GM12878 (cell line): Measurements from ENCODE around the gene ATXN2. TPM values are rescaled to one million over a fixed set of nuclear protein-coding genes. Genes with fewer than 3 reads are reported as not detected.
A peak's percentile ranks its signal among the peaks of the same experiment; 100 is the strongest.

ENCODE experiments used
- ATAC-seq: fragments of 200-7000 bp; cut with Tn5 transposase; 3 replicates; pipeline ENCODE4 v1.9.1; 2020; ENCODE audit warnings: mild to moderate bottlenecking, moderate library complexity
- BruUV-seq: library from RNA; stranded (reverse); fragments of 400-500 nt; replicated peaks from 2 replicates; lab custom pipeline; 2021; lab: Mats Ljungman, UMichigan
- CTCF ChIA-PET: fragments of 300-600 bp; sonication (Branson Sonifier 250); formaldehyde crosslinking; extraction: SDS; loops from one replicate; lab custom pipeline; 2021; ENCODE audit warnings: inconsistent platforms; lab: Yijun Ruan, JAX
- POLR2A ChIA-PET: fragments of 350-600 bp; formaldehyde crosslinking; extraction: SDS; loops from one replicate; lab custom pipeline; 2021; ENCODE audit warnings: inconsistent platforms; lab: Charles Lee
- RAD21 ChIA-PET: fragments of 300-600 bp; sonication (Branson Sonifier 250); formaldehyde crosslinking; loops from one replicate; lab custom pipeline; 2023; ENCODE audit warnings: antibody characterized with exemption; ENCODE audit not compliant: unreplicated experiment; lab: Charles Lee
- SMC1A ChIA-PET: fragments of 300-600 bp; sonication (Branson Sonifier 250); formaldehyde crosslinking; loops from one replicate; lab custom pipeline; 2023; ENCODE audit not compliant: unreplicated experiment, uncharacterized antibody; lab: Charles Lee
- DNase-seq: peaks from one replicate; pipeline ENCODE4 v3.0.0-alpha.2; 2011; ENCODE audit warnings: low read depth, low spot score
- FAIRE-seq: peaks from 3 replicates; lab custom pipeline; 2011; peaks lifted over from hg19 to GRCh38; lab: Jason Lieb, UNC
- H2AFZ ChIP-seq: 2 replicates; pipeline ENCODE4 v1.6.0; 2011; ENCODE audit warnings: low read depth, low read length, control low read depth; ENCODE audit not compliant: control insufficient read depth
- H3K27ac ChIP-seq: 2 replicates; pipeline ENCODE4 v1.5.1; 2011; ENCODE audit warnings: control low read depth; ENCODE audit not compliant: control insufficient read depth, insufficient read depth
- H3K27me3 ChIP-seq, 2 experiments: replicated peaks in 1 of 2; 2 replicates each; pipeline versions ENCODE4 v1.6.0 to v1.6.1; 2011; ENCODE audit warnings: low read length in 1 of 2; ENCODE audit not compliant: control insufficient read depth in 2 of 2, insufficient read depth in 2 of 2
- H3K36me3 ChIP-seq, 2 experiments: 2 replicates each; pipeline ENCODE4 v1.5.1; 2011; ENCODE audit warnings: low read length in 1 of 2; ENCODE audit not compliant: control insufficient read depth in 2 of 2, insufficient read depth in 2 of 2
- H3K4me1 ChIP-seq: 2 replicates; pipeline ENCODE4 v1.6.1; 2011; ENCODE audit warnings: mild to moderate bottlenecking, low read length, moderate library complexity, mixed read lengths; ENCODE audit not compliant: control insufficient read depth, insufficient read depth
- H3K4me2 ChIP-seq: 2 replicates; pipeline ENCODE4 v1.6.0; 2011; ENCODE audit warnings: control low read depth; ENCODE audit not compliant: control insufficient read depth, insufficient read depth
- H3K4me3 ChIP-seq: fragments of 200-600 bp; sonication (generic); 2 replicates; pipeline ENCODE4 v1.5.1; 2016
- H3K79me2 ChIP-seq: 2 replicates; pipeline ENCODE4 v1.6.0; 2011; ENCODE audit warnings: low read length; ENCODE audit not compliant: control insufficient read depth, insufficient read depth
- H3K9ac ChIP-seq: 2 replicates; pipeline ENCODE4 v1.8.0; 2011; ENCODE audit warnings: low read length, control low read depth, mixed read lengths; ENCODE audit not compliant: control insufficient read depth, insufficient read depth
- H3K9me3 ChIP-seq: replicated peaks from 3 replicates; pipeline ENCODE4 v1.5.1; 2011; ENCODE audit warnings: mild to moderate bottlenecking, low read length; ENCODE audit not compliant: control insufficient read depth, insufficient read depth
- H4K20me1 ChIP-seq: 2 replicates; pipeline ENCODE4 v1.6.0; 2011; ENCODE audit not compliant: control insufficient read depth, insufficient read depth
- ASH2L ChIP-seq: fragments of 300-600, 200-600 bp; sonication (generic); IDR thresholded peaks from 2 replicates; pipeline ENCODE4 v1.6.1; 2017; ENCODE audit warnings: low read depth, mild to moderate bottlenecking, borderline replicate concordance
- CBFB ChIP-seq: IDR thresholded peaks from 2 replicates; pipeline ENCODE4 v1.6.1; 2016; ENCODE audit warnings: antibody characterized with exemption, low read depth
- CHD2 ChIP-seq: IDR thresholded peaks from 2 replicates; pipeline ENCODE4 v1.6.1; 2011; ENCODE audit warnings: low read depth, low read length, improper control_type of control experiment, borderline replicate concordance
- CREM ChIP-seq: IDR thresholded peaks from 2 replicates; pipeline ENCODE4 v1.6.1; 2014; ENCODE audit warnings: antibody characterized with exemption, low read depth
- EED ChIP-seq: sonication (generic); IDR thresholded peaks from 2 replicates; pipeline ENCODE4 v1.6.1; 2016; ENCODE audit warnings: antibody characterized with exemption, low read depth
- EP300 ChIP-seq, 2 experiments: fragments of 150-350 bp in 1 of 2; IDR thresholded peaks; 2 replicates each; pipeline ENCODE4 v1.6.1; 2011 to 2012; ENCODE audit warnings: low read depth in 2 of 2, low read length in 2 of 2, borderline replicate concordance in 1 of 2, improper control_type of control experiment in 1 of 2, inconsistent platforms in 1 of 2; ENCODE audit not compliant: control insufficient read depth in 1 of 2
- ESRRA ChIP-seq: IDR thresholded peaks from 2 replicates; pipeline ENCODE4 v1.6.1; 2012; ENCODE audit warnings: mild to moderate bottlenecking, low read length, improper control_type of control experiment
- IKZF2 ChIP-seq, 2 experiments: fragments of 450-650 bp; IDR thresholded peaks; 2 replicates each; pipeline ENCODE4 v1.6.1; 2017; ENCODE audit warnings: mild to moderate bottlenecking in 2 of 2, moderate library complexity in 2 of 2
- KLF5 ChIP-seq: fragments of 450-650 bp; IDR thresholded peaks from 2 replicates; pipeline ENCODE4 v1.6.1; 2014; ENCODE audit warnings: mild to moderate bottlenecking; ENCODE audit not compliant: partially characterized antibody
- PAX5 ChIP-seq: IDR thresholded peaks from 2 replicates; pipeline ENCODE4 v1.6.1; 2011; ENCODE audit warnings: low read depth, low read length, borderline replicate concordance
- RAD21 ChIP-seq: IDR thresholded peaks from 2 replicates; pipeline ENCODE4 v1.6.1; 2011; ENCODE audit warnings: mild to moderate bottlenecking, low read depth, low read length, moderate library complexity; ENCODE audit not compliant: insufficient read depth
- RAD51 ChIP-seq: fragments of 450-650 bp; IDR thresholded peaks from 2 replicates; pipeline ENCODE4 v1.6.1; 2016; ENCODE audit warnings: moderate library complexity, mild to moderate bottlenecking, inconsistent platforms
- RB1 ChIP-seq: fragments of 450-650 bp; formaldehyde crosslinking; IDR thresholded peaks from 2 replicates; pipeline ENCODE4 v1.6.1; 2017; ENCODE audit warnings: mild to moderate bottlenecking, borderline replicate concordance
- SMARCA5 ChIP-seq: fragments of 450-650 bp; IDR thresholded peaks from 2 replicates; pipeline ENCODE4 v1.6.1; 2017; ENCODE audit warnings: mild to moderate bottlenecking
- TCF12 ChIP-seq: IDR thresholded peaks from 2 replicates; pipeline ENCODE4 v1.6.1; 2011; ENCODE audit warnings: low read depth, mild to moderate bottlenecking, low read length
- TCF3 ChIP-seq: IDR thresholded peaks from 2 replicates; pipeline ENCODE4 v1.6.1; 2012; ENCODE audit warnings: low read depth, mild to moderate bottlenecking, low read length, borderline replicate concordance; ENCODE audit not compliant: insufficient read depth
- ZBED1 ChIP-seq: IDR thresholded peaks from 2 replicates; pipeline ENCODE4 v1.6.1; 2016; ENCODE audit warnings: borderline replicate concordance
- WGBS: methylation state at CpG from one replicate; pipeline ENCODE4 v1.1.6; 2016; ENCODE audit warnings: low lambda C conversion rate; ENCODE audit not compliant: insufficient replicate concordance, insufficient coverage; ENCODE audit errors: missing lambda C conversion rate; 5-methylcytosine and 5-hydroxymethylcytosine counted together
- in situ Hi-C: fragments of 300-500 bp; cut with MboI; formaldehyde crosslinking; loops from 9 replicates; pipeline ENCODE4 v1.14.3; 2018; ENCODE audit warnings: mixed read lengths
- intact Hi-C: fragments of 100-400 bp; cut with micrococcal nuclease; formaldehyde crosslinking; loops from one replicate; pipeline ENCODE4 v1.14.2; 2022; ENCODE audit not compliant: unreplicated experiment
- polyA plus RNA-seq, 11 experiments: library from polyadenylated mRNA; depleted of rRNA in 4 of 11; unstranded in 6 of 11; stranded (reverse) in 5 of 11; fragments of >200 nt; fragmentation: Nextera tagmentation in 4 of 11; fragmentation: Illumina TruSeq in 1 of 11; extraction: Ambion mirVana in 4 of 11; extraction: Trizol in 1 of 11; gene quantifications; 1 replicate in 1 of 11; 2 replicates in 10 of 11; pipeline versions ENCODE4 v1.2.1 to v1.2.3, GENCODE V29; 2011 to 2016; ENCODE audit warnings: inconsistent platforms in 2 of 11, missing spikeins in 2 of 11, low read depth in 1 of 11
- total RNA-seq, 4 experiments: library from RNA; depleted of rRNA in 3 of 4; stranded (reverse); fragments of >200 nt in 3 of 4; fragmentation: Illumina TruSeq in 1 of 4; extraction: Trizol in 1 of 4; gene quantifications; 2 replicates each; pipeline versions ENCODE4 v1.2.1 to v1.2.3, GENCODE V29; 2013 to 2021
- TF ChIP-seq, protein P1 (sequence below): IDR thresholded peaks from 2 replicates; pipeline ENCODE4 v1.6.1; 2011; ENCODE audit warnings: borderline replicate concordance, low read depth, mild to moderate bottlenecking, moderate library complexity, mixed read lengths, low read length; ENCODE audit not compliant: insufficient read depth; ENCODE audit errors: extremely low read length
- TF ChIP-seq, protein P2 (sequence below): IDR thresholded peaks from 2 replicates; pipeline ENCODE4 v1.6.1; 2011; ENCODE audit warnings: low read depth, mild to moderate bottlenecking, low read length, moderate library complexity, borderline replicate concordance; ENCODE audit errors: extremely low read depth

Gene ATXN2
- total and polyA plus RNA-seq, 10 of the 15 experiments (the other 5 are each of a cell fraction or from before 2014, with no cell fraction given): 8.8 to 31.5 (median 19.0) TPM

DNA sequence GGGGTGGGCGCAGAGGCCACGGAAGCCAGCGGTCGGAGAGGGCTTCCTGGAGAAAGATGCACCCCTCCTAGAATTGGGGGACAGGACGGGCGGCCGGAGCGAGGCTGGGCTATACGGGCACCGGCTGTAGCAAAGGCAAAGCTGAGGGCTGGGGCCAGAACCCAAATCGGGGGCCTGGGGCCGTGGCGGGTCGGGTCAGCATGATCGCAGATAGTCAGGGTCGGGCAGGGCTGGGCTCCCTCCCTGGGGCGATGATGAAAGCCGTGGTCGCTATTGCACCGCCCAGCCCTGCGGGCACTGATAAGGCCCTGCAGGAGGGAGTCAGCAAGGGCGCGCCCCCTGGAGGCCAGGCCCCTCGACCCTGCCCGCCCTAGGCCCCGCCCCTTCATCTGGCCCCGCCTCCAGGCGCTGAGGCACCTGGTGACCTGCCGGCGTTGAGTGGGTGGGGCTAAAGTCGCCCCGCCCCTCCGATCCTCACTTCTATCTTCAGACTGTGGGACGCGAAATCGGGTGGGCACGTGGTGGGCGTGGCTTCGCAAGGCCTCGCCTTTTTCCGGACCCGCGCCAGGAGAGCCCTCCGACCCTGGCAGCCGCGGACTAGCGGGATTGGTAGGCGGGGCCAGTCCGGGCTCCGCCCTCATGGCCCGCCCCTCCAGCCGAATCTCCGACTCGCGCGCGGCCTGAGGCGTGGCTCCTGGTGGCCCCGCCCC lies 193.8 kb downstream of the ATXN2 start (continued):
- TF ChIP-seq, protein P1, sequence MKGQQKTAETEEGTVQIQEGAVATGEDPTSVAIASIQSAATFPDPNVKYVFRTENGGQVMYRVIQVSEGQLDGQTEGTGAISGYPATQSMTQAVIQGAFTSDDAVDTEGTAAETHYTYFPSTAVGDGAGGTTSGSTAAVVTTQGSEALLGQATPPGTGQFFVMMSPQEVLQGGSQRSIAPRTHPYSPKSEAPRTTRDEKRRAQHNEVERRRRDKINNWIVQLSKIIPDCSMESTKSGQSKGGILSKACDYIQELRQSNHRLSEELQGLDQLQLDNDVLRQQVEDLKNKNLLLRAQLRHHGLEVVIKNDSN: peak; percentile 82
- peak; percentile 85 for TF ChIP-seq RAD51

DNA sequence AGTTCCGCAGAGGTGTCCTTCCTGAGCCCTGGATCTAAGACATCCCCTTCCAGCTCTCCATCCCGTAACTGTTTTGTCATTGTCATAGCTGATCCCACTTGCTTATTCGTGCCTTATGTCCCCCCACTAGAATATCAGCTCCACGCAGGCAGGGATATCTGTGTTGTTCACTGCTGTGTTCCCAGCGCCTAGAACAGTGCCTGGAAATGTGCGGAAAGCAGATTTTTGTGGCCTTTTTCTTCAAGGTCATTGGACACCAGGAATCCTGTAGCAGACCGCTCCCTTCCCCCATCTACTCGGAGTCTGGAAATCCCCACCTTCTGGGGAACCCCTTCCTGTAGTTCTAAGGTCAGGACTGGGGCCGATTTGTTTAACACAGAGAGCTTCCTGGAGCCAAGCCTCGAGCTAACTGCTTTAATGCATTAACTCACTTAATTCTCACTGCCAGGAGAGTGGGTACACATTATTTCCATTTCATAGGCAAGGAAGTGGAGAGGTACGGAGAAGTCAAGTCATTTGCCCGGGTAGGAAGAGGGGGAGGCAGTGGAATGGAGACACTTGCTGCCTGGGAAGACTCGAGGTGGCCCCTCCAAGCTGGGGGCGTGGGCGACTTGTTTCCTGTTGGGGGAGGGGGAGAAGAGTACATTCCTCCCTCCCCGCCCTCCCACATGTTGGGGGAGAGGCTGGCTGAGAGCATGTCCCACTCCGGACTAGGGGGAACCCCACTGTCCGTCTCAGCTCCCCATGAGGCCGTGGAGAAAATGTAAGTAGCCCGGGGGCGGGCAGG lies 194.6 kb downstream of the ATXN2 start:
- H3K4me3 ChIP-seq: peak overlapping the region; percentile 86
- H3K4me2 ChIP-seq: peak overlapping the region; percentile 95
- no peaks in the 10 kb centered on the region for H3K36me3 ChIP-seq
- H4K20me1 ChIP-seq: 0 out of 2 replicates have a peak, but pooled peaks cover 3% of the 10 kb centered on the region
- H3K9ac ChIP-seq: peak overlapping the region; percentile 85
- no peaks in the 10 kb centered on the region for H3K9me3 ChIP-seq
- peak; percentile 22 for ATAC-seq
- H3K4me1 ChIP-seq: peaks cover 49% of the 10 kb centered on the region
- peaks cover 38% of the 10 kb centered on the region for H3K79me2 ChIP-seq
- no peaks in the 10 kb centered on the region for H3K27me3 ChIP-seq
- ChIA-PET CTCF (interaction anchor here (1.0 to 27.0 kb wide), 8 partner anchors 8 to 125 kb away, joined by 4 to 1117 read pairs (median 13); no protein-coding TSS in a partner anchor), RAD21 (interaction anchor here (0.9 to 19.6 kb wide), 7 partner anchors 8 to 124 kb away, joined by 3 to 804 read pairs (median 10); no protein-coding TSS in a partner anchor), POLR2A (interaction anchor here (0.6 to 13.2 kb wide), 8 partner anchors 9 to 371 kb away, joined by 3 to 188 read pairs (median 5); no protein-coding TSS in a partner anchor), SMC1A (interaction anchor here (0.6 to 22.6 kb wide), 8 partner anchors 8 to 191 kb away, joined by 3 to 605 read pairs (median 26); no protein-coding TSS in a partner anchor)
- FAIRE-seq: no peak
- no peak for DNase-seq
- WGBS: 4% methylated on average over 19 of the region's 21 CpGs
- in situ Hi-C loops: loop anchor here (5.0 kb wide), 1 partner anchor 43 kb away; no protein-coding TSS in a partner anchor
- H2AFZ ChIP-seq: peak overlapping the region; percentile 60
- intact Hi-C loops: loop anchor here (1.0 to 2.0 kb wide), 2 partner anchors 26 to 40 kb away; no protein-coding TSS in a partner anchor
- TSS peak; percentile 83 for BruUV-seq
- peak overlapping the region; percentile 91 for H3K27ac ChIP-seq
- TF ChIP-seq IKZF2 (IDR thresholded peaks at IDR 0.05) (peak; percentile 60 to 63), CBFB (peak; percentile 24; the same call in 1 of the 2 replicates), RAD21 (no peak), SMARCA5 (no peak; the same call in 1 of the 2 replicates), TCF3 (0 out of 2 replicates have a peak, but pooled peaks have one; percentile 42), ZBED1 (peak; percentile 71; the same call in 1 of the 2 replicates), KLF5 (peak; percentile 10), EED (peak; percentile 66), RB1 (0 out of 2 replicates have a peak, but pooled peaks have one; percentile 13), CREM (no peak), CHD2 (peak; percentile 60; the same call in 1 of the 2 replicates), ESRRA (peak; percentile 92; the same call in 1 of the 2 replicates), TCF12 (0 out of 2 replicates have a peak, but pooled peaks have one; percentile 40), EP300 (IDR thresholded peaks at IDR 0.05; ENCODE audit: borderline replicate concordance in 1 of 2, control insufficient read depth in 1 of 2, low read depth in 2 of 2, low read length in 2 of 2) (peak; percentile 12 to 32; a peak in 1 of 4 replicates), PAX5 (peak; percentile 36; the same call in 1 of the 2 replicates), ASH2L (peak; percentile 85; the same call in 1 of the 2 replicates)
- TF ChIP-seq, protein P2, sequence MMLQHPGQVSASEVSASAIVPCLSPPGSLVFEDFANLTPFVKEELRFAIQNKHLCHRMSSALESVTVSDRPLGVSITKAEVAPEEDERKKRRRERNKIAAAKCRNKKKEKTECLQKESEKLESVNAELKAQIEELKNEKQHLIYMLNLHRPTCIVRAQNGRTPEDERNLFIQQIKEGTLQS: no peak
